Measurements from ENCODE around the gene SYT6.

GRCh38 chr1:114155706-114156105 is 2.0 kb upstream of the SYT6 start:
- TF ChIP-seq CTCF (IDR thresholded peaks at IDR 0.05), result no peak
- no peak for TF ChIP-seq POLR2A (IDR thresholded peaks at IDR 0.05)

Measured in testis (tissue), 2 donors.